Keratinocyte (primary cell): ENCODE data around the gene GPRIN2.

Source experiments
- EZH2 ChIP-seq: IDR thresholded peaks from one replicate; pipeline ENCODE4 v1.6.1; 2012; ENCODE audit warnings: inconsistent platforms, mild to moderate bottlenecking, low read length, moderate library complexity
- TF ChIP-seq, protein P1 (sequence below), 3 experiments: IDR thresholded peaks in 1 of 3; conservative IDR thresholded peaks in 1 of 3; optimal IDR thresholded peaks in 1 of 3; 2 replicates in 2 of 3; 3 replicates in 1 of 3; pipeline versions ENCODE3 to v1.5.1; 2011; ENCODE audit warnings: low read length in 3 of 3, mild to moderate bottlenecking in 3 of 3, moderate library complexity in 2 of 3, control low read depth in 1 of 3, inconsistent platforms in 1 of 3; ENCODE audit not compliant: insufficient read depth in 2 of 3; ENCODE audit errors: extremely low read depth in 1 of 3

DNA sequence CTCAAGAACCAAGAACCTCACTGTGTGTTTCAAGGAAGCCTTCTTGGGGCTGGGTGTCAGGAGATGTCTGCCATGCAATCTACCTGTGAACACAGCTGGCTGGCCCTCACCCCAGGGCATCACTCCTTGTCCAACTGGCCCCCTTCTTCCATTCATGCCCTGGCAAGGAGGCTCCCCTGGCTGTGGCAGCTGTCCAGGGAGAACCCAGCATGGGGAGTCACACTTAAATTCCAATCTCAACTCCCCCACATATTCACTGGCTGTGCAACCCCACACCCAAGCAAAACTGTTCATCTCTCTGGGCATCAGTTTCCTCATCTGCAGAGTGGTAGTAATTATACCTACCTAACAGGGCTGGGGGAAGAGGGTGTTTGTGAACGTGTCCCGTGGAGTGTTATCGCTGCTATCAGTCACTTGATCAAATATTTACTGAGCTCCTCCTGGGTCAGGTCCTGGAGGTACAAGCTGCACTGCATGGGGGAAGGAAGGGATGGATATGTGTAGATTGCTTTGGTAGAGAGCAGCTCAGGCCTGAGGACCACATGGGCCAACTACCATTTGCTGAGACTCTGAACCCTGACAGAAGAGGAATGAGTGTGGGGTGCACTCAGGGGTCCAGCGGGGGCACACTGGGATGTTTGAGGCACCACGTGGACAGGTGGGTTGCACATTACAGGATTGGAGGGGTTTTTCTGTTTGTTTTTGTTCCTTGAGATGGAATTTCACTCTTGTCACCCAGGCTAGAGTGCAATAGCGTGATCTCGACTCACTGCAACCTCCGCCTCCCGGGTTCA lies 2.1 kb upstream of the GPRIN2 start:
- TF ChIP-seq, protein P1, sequence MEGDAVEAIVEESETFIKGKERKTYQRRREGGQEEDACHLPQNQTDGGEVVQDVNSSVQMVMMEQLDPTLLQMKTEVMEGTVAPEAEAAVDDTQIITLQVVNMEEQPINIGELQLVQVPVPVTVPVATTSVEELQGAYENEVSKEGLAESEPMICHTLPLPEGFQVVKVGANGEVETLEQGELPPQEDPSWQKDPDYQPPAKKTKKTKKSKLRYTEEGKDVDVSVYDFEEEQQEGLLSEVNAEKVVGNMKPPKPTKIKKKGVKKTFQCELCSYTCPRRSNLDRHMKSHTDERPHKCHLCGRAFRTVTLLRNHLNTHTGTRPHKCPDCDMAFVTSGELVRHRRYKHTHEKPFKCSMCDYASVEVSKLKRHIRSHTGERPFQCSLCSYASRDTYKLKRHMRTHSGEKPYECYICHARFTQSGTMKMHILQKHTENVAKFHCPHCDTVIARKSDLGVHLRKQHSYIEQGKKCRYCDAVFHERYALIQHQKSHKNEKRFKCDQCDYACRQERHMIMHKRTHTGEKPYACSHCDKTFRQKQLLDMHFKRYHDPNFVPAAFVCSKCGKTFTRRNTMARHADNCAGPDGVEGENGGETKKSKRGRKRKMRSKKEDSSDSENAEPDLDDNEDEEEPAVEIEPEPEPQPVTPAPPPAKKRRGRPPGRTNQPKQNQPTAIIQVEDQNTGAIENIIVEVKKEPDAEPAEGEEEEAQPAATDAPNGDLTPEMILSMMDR (optimal IDR thresholded peaks at IDR 0.05 in 1 of 3, IDR thresholded peaks at IDR 0.05 in 1 of 3, conservative IDR thresholded peaks at IDR 0.05 in 1 of 3; ENCODE audit: extremely low read depth in 1 of 3, insufficient read depth in 2 of 3, low read length in 3 of 3): no peak
- TF ChIP-seq EZH2: no peak
